ENCODE results near the gene C20orf173. TPM values are rescaled to one million over a fixed set of nuclear protein-coding genes. Genes with fewer than 3 reads are reported as not detected.

C20orf173 gene
- total and polyA plus RNA-seq, 2 of the 13 experiments (the other 11 are each of a cell fraction or from before 2014, with no cell fraction given): not detected

GRCh38 chr20:35515949-35516645 lies 13.4 kb downstream of the C20orf173 start:
- no peaks in the 10 kb centered on the region for H3K27me3 ChIP-seq (ENCODE audit: control insufficient read depth in 1 of 2, insufficient read depth in 2 of 2, low read length in 2 of 2)
- ATAC-seq (peak; percentile 7; the same call in 2 of the 3 replicates), DNase-seq (ENCODE audit: low spot score) (no peak), FAIRE-seq (no peak)
- H3K27ac ChIP-seq (ENCODE audit: extremely low read length, insufficient read depth, low read length): no peak overlapping the region
- H3K9ac ChIP-seq (ENCODE audit: insufficient read depth, low read depth, low read length): no peak overlapping the region
- no peaks in the 10 kb centered on the region for H4K20me1 ChIP-seq (ENCODE audit: insufficient read depth, low read length)
- peaks cover 13% of the 10 kb centered on the region for H3K4me1 ChIP-seq (ENCODE audit: insufficient read depth, low read length)
- H3K4me3 ChIP-seq (replicated peaks in 1 of 3; ENCODE audit: insufficient read depth in 1 of 3, low read depth in 2 of 3, low read length in 3 of 3): no peak overlapping the region
- no peak for TF ChIP-seq HCFC1 (IDR thresholded peaks at IDR 0.05; ENCODE audit: low read depth, low read length)
- TF ChIP-seq RBM22 (optimal IDR thresholded peaks at IDR 0.05; ENCODE audit: low read length): peak; percentile 35
- TF ChIP-seq ARNTL (CRISPR knock-in tag; IDR thresholded peaks at IDR 0.05): no peak
- POLR2A ChIA-PET: interaction anchor here (1.6 kb wide), 1 partner anchor 26 kb away, joined by 4 read pairs; the partner anchor contains the start of gene ERGIC3
- no peaks in the 10 kb centered on the region for H3K9me3 ChIP-seq (ENCODE audit: low read length)
- peaks cover 12 to 28% of the 10 kb centered on the region in 2 experiments for H3K36me3 ChIP-seq (replicated peaks in 1 of 2; ENCODE audit: control insufficient read depth in 1 of 2, insufficient read depth in 2 of 2, low read length in 2 of 2)
- H2AFZ ChIP-seq (ENCODE audit: low read length): no peak overlapping the region
- intact Hi-C loops (cut with micrococcal nuclease; ENCODE audit: unreplicated experiment) (no loop called here), in situ Hi-C loops (cut with HindIII; ENCODE audit: extremely low pct_ligation_motif_present, low pct_unique_long_range_greater_than_20kb) (no loop called here)
- no peak overlapping the region for H3K4me2 ChIP-seq (ENCODE audit: low read depth, low read length)
- H3K79me2 ChIP-seq (ENCODE audit: insufficient read depth, low read length): no peaks in the 10 kb centered on the region
- CTCF ChIA-PET (ENCODE audit: low intra/inter-chr PET ratio, low total read pairs): no interaction called here
- WGBS (ENCODE audit: low lambda C conversion rate): 86% methylated on average over 3 of the region's 3 CpGs
- BruUV-seq (replicated peaks): TSS peak; percentile 18

- Histone ChIP-seq H3K9me3 (ENCODE audit: low read length) (no peaks in the 10 kb centered on the region), H3K36me3 (replicated peaks in 1 of 2; ENCODE audit: control insufficient read depth in 1 of 2, insufficient read depth in 2 of 2, low read length in 2 of 2) (peaks cover 15 to 36% of the 10 kb centered on the region in 2 experiments), H3K9ac (ENCODE audit: insufficient read depth, low read depth, low read length) (no peak overlapping the region), H3K4me2 (ENCODE audit: low read depth, low read length) (no peak overlapping the region), H3K79me2 (ENCODE audit: insufficient read depth, low read length) (no peaks in the 10 kb centered on the region), H3K27me3 (ENCODE audit: control insufficient read depth in 1 of 2, insufficient read depth in 2 of 2, low read length in 2 of 2) (no peaks in the 10 kb centered on the region), H4K20me1 (ENCODE audit: insufficient read depth, low read length) (no peaks in the 10 kb centered on the region), H3K4me1 (ENCODE audit: insufficient read depth, low read length) (peaks cover 13% of the 10 kb centered on the region), H3K4me3 (replicated peaks in 1 of 3; ENCODE audit: insufficient read depth in 1 of 3, low read depth in 2 of 3, low read length in 3 of 3) (no peak overlapping the region), H2AFZ (ENCODE audit: low read length) (no peak overlapping the region), H3K27ac (ENCODE audit: extremely low read length, insufficient read depth, low read length) (no peak overlapping the region)
- ChIA-PET CTCF (ENCODE audit: low intra/inter-chr PET ratio, low total read pairs) (no interaction called here), POLR2A (no interaction called here)
- intact Hi-C loops (cut with micrococcal nuclease; ENCODE audit: unreplicated experiment) (no loop called here), in situ Hi-C loops (cut with HindIII; ENCODE audit: extremely low pct_ligation_motif_present, low pct_unique_long_range_greater_than_20kb) (no loop called here)
- ATAC-seq (no peak), FAIRE-seq (no peak), DNase-seq (ENCODE audit: low spot score) (no peak)
- BruUV-seq (replicated peaks): no TSS peak
- WGBS (ENCODE audit: low lambda C conversion rate): 98% methylated on average over 4 of the region's 4 CpGs
- 0 out of 2 replicates have a peak, but pooled peaks have one; percentile 6 for TF ChIP-seq FOXO4 (CRISPR knock-in tag; conservative IDR thresholded peaks at IDR 0.05)
- TF ChIP-seq, protein P1, sequence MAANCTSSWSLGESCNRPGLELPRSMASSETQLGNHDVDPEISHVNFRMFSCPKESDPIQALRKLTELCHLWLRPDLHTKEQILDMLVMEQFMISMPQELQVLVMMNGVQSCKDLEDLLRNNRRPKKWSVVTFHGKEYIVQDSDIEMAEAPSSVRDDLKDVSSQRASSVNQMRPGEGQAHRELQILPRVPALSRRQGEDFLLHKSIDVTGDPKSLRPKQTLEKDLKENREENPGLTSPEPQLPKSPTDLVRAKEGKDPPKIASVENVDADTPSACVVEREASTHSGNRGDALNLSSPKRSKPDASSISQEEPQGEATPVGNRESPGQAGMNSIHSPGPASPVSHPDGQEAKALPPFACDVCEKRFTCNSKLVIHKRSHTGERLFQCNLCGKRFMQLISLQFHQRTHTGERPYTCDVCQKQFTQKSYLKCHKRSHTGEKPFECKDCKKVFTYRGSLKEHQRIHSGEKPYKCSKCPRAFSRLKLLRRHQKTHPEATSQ (CRISPR knock-in tag; IDR thresholded peaks at IDR 0.05; ENCODE audit: borderline replicate concordance): no peak
Measured at GRCh38 chr20:35515341-35515740, 14.1 kb downstream of the C20orf173 start.
